Measurements from ENCODE around the gene CDK18. TPM values are rescaled to one million over a fixed set of nuclear protein-coding genes. Genes with fewer than 3 reads are reported as not detected.

The CDK18 gene
- total RNA-seq, 1 donor = 0.94 TPM

- H3K4me1 ChIP-seq (ENCODE audit: insufficient read depth, low read length) = peaks cover 5% of the 10 kb centered on the region
- H3K4me3 ChIP-seq (ENCODE audit: low read length) = no peak overlapping the region
- H3K27me3 ChIP-seq (ENCODE audit: insufficient read depth, low read length) = peaks cover 20% of the 10 kb centered on the region
- H3K9me3 ChIP-seq (ENCODE audit: low read depth, low read length) = no peaks in the 10 kb centered on the region
Observed at GRCh38 chr1:205545001-205545919, 40.8 kb downstream of the CDK18 start.

GRCh38 chr1:205545991-205546390, 41.5 kb downstream of the CDK18 start:
- H3K4me1 ChIP-seq (ENCODE audit: insufficient read depth, low read length) = peaks cover 4% of the 10 kb centered on the region
- peaks cover 20% of the 10 kb centered on the region for H3K27me3 ChIP-seq (ENCODE audit: insufficient read depth, low read length)
- no peaks in the 10 kb centered on the region for H3K9me3 ChIP-seq (ENCODE audit: low read depth, low read length)
- H3K4me3 ChIP-seq (ENCODE audit: low read length) = no peak overlapping the region

GRCh38 chr1:205546541-205546940, 42.1 kb downstream of the CDK18 start:
- no peaks in the 10 kb centered on the region for H3K9me3 ChIP-seq (ENCODE audit: low read depth, low read length)
- peaks cover 20% of the 10 kb centered on the region for H3K27me3 ChIP-seq (ENCODE audit: insufficient read depth, low read length)
- peaks cover 4% of the 10 kb centered on the region for H3K4me1 ChIP-seq (ENCODE audit: insufficient read depth, low read length)
- H3K4me3 ChIP-seq (ENCODE audit: low read length) = no peak overlapping the region

- no peak overlapping the region for H3K4me3 ChIP-seq (ENCODE audit: low read length)
- H3K27me3 ChIP-seq (ENCODE audit: insufficient read depth, low read length) = peaks cover 16% of the 10 kb centered on the region
- no peaks in the 10 kb centered on the region for H3K9me3 ChIP-seq (ENCODE audit: low read depth, low read length)
- H3K4me1 ChIP-seq (ENCODE audit: insufficient read depth, low read length) = peaks cover 4% of the 10 kb centered on the region
Observed at GRCh38 chr1:205547936-205548827, 43.7 kb downstream of the CDK18 start.

GRCh38 chr1:205554026-205554811, 49.8 kb downstream of the CDK18 start:
- Histone ChIP-seq H3K27me3 (ENCODE audit: insufficient read depth, low read length) (peaks cover 35% of the 10 kb centered on the region), H3K9me3 (ENCODE audit: low read depth, low read length) (peaks cover 10% of the 10 kb centered on the region), H3K4me3 (ENCODE audit: low read length) (no peak overlapping the region), H3K4me1 (ENCODE audit: insufficient read depth, low read length) (no peaks in the 10 kb centered on the region)

GRCh38 chr1:205561501-205562203, 57.2 kb downstream of the CDK18 start:
- H3K4me1 ChIP-seq (ENCODE audit: insufficient read depth, low read length) = no peaks in the 10 kb centered on the region
- no peak overlapping the region for H3K4me3 ChIP-seq (ENCODE audit: low read length)

GRCh38 chr1:205563927-205564441, 59.5 kb downstream of the CDK18 start:
- H3K4me3 ChIP-seq (ENCODE audit: low read length) = no peak overlapping the region
- H3K4me1 ChIP-seq (ENCODE audit: insufficient read depth, low read length) = no peaks in the 10 kb centered on the region
- H3K9me3 ChIP-seq (ENCODE audit: low read depth, low read length) = peaks cover 13% of the 10 kb centered on the region
- peaks cover 44% of the 10 kb centered on the region for H3K27me3 ChIP-seq (ENCODE audit: insufficient read depth, low read length)

More at GRCh38 chr1:205561501-205562203, 57.2 kb downstream of the CDK18 start:
- Histone ChIP-seq H3K9me3 (ENCODE audit: low read depth, low read length) (peaks cover 13% of the 10 kb centered on the region), H3K27me3 (ENCODE audit: insufficient read depth, low read length) (peaks cover 41% of the 10 kb centered on the region)

- Histone ChIP-seq H3K27me3 (ENCODE audit: insufficient read depth, low read length) (peaks cover 43% of the 10 kb centered on the region), H3K4me1 (ENCODE audit: insufficient read depth, low read length) (no peaks in the 10 kb centered on the region)
Observed at GRCh38 chr1:205565799-205566198, 61.3 kb downstream of the CDK18 start.

GRCh38 chr1:205567716-205568115, 63.2 kb downstream of the CDK18 start:
- no peaks in the 10 kb centered on the region for H3K9me3 ChIP-seq (ENCODE audit: low read depth, low read length)
- H3K27me3 ChIP-seq (ENCODE audit: insufficient read depth, low read length) = peaks cover 47% of the 10 kb centered on the region
- no peaks in the 10 kb centered on the region for H3K4me1 ChIP-seq (ENCODE audit: insufficient read depth, low read length)
- no peak overlapping the region for H3K4me3 ChIP-seq (ENCODE audit: low read length)

More at GRCh38 chr1:205565799-205566198, 61.3 kb downstream of the CDK18 start:
- H3K4me3 ChIP-seq (ENCODE audit: low read length) = no peak overlapping the region
- peaks cover 10% of the 10 kb centered on the region for H3K9me3 ChIP-seq (ENCODE audit: low read depth, low read length)

GRCh38 chr1:205568135-205568468, 63.6 kb downstream of the CDK18 start:
- Histone ChIP-seq H3K9me3 (ENCODE audit: low read depth, low read length) (no peaks in the 10 kb centered on the region), H3K27me3 (ENCODE audit: insufficient read depth, low read length) (peaks cover 47% of the 10 kb centered on the region), H3K4me3 (ENCODE audit: low read length) (no peak overlapping the region), H3K4me1 (ENCODE audit: insufficient read depth, low read length) (no peaks in the 10 kb centered on the region)

GRCh38 chr1:205568469-205569361, 64.2 kb downstream of the CDK18 start:
- Histone ChIP-seq H3K4me3 (ENCODE audit: low read length) (no peak overlapping the region), H3K4me1 (ENCODE audit: insufficient read depth, low read length) (no peaks in the 10 kb centered on the region), H3K9me3 (ENCODE audit: low read depth, low read length) (no peaks in the 10 kb centered on the region), H3K27me3 (ENCODE audit: insufficient read depth, low read length) (peaks cover 47% of the 10 kb centered on the region)

GRCh38 chr1:205569411-205570172, 65.1 kb downstream of the CDK18 start:
- no peaks in the 10 kb centered on the region for H3K9me3 ChIP-seq (ENCODE audit: low read depth, low read length)
- H3K4me1 ChIP-seq (ENCODE audit: insufficient read depth, low read length) = no peaks in the 10 kb centered on the region
- H3K27me3 ChIP-seq (ENCODE audit: insufficient read depth, low read length) = peaks cover 44% of the 10 kb centered on the region
- no peak overlapping the region for H3K4me3 ChIP-seq (ENCODE audit: low read length)

GRCh38 chr1:205570173-205570501, 65.7 kb downstream of the CDK18 start:
- H3K27me3 ChIP-seq (ENCODE audit: insufficient read depth, low read length) = peaks cover 44% of the 10 kb centered on the region
- H3K4me3 ChIP-seq (ENCODE audit: low read length) = no peak overlapping the region
- no peaks in the 10 kb centered on the region for H3K9me3 ChIP-seq (ENCODE audit: low read depth, low read length)
- H3K4me1 ChIP-seq (ENCODE audit: insufficient read depth, low read length) = no peaks in the 10 kb centered on the region

Data from mononuclear cell (primary cell).